ENCODE measurements around the gene DOCK11. TPM values are rescaled to one million over a fixed set of nuclear protein-coding genes. Genes with fewer than 3 reads are reported as not detected.

Gene DOCK11
- total and polyA plus RNA-seq, 9 of the 15 experiments (the other 6 are each of a cell fraction or from before 2014, with no cell fraction given), result 41.8 to 77.8 (median 50.9) TPM

- WGBS (ENCODE audit: insufficient coverage, low coverage, missing lambda C conversion rate), result 94% methylated on average over 14 of the region's 18 CpGs
- no peak for FAIRE-seq
- POLR2A ChIA-PET, result interaction anchor here (0.6 to 1.4 kb wide), 2 partner anchors 11 to 27 kb away, joined by 3 to 4 read pairs; no protein-coding TSS in a partner anchor
Observed at GRCh38 chrX:118634336-118634735, 138.7 kb downstream of the DOCK11 start.

More at GRCh38 chrX:118634336-118634735, 138.7 kb downstream of the DOCK11 start:
- H3K4me3 ChIP-seq, result no peak overlapping the region
- peaks cover 74% of the 10 kb centered on the region for H3K36me3 ChIP-seq (ENCODE audit: control insufficient read depth, insufficient read depth, low read length)
- H3K4me1 ChIP-seq (replicated peaks in 1 of 2; ENCODE audit: control insufficient read depth in 2 of 2, insufficient read depth in 2 of 2, low read length in 2 of 2), result no peaks in the 10 kb centered on the region
- H2AFZ ChIP-seq (ENCODE audit: low read depth, low read length), result no peak overlapping the region
- CTCF ChIA-PET (ENCODE audit: low intra/inter-chr PET ratio), result no interaction called here
- no peak for DNase-seq (ENCODE audit: extremely low read depth in 1 of 4, low spot score in 3 of 4)
- no peaks in the 10 kb centered on the region for H3K9me1 ChIP-seq (ENCODE audit: control insufficient read depth, insufficient read depth, low read length)
- H3K27me3 ChIP-seq (ENCODE audit: control insufficient read depth in 2 of 2, insufficient read depth in 2 of 2, low read length in 2 of 2), result no peaks in the 10 kb centered on the region
- no TSS peak for BruUV-seq (replicated peaks)
- H3K27ac ChIP-seq (ENCODE audit: extremely low read depth, low read depth, low read length), result no peak overlapping the region
- H3K79me2 ChIP-seq (ENCODE audit: control insufficient read depth, insufficient read depth, low read length), result no peaks in the 10 kb centered on the region
- no peaks in the 10 kb centered on the region for H4K20me1 ChIP-seq (replicated peaks; ENCODE audit: control insufficient read depth, insufficient read depth, low read length)
- in situ Hi-C loops (cut with MboI), result no loop called here
- TF ChIP-seq ZNF75A (CRISPR knock-in tag; IDR thresholded peaks at IDR 0.05), result no peak
- TF ChIP-seq HMG20A (CRISPR knock-in tag; conservative IDR thresholded peaks at IDR 0.05), result no peak
- no peak for TF ChIP-seq SRF (CRISPR knock-in tag; IDR thresholded peaks at IDR 0.05)
- no peak for TF ChIP-seq JUN (IDR thresholded peaks at IDR 0.05; ENCODE audit: borderline replicate concordance, low read depth, low read length)
- no peak for TF ChIP-seq JUN (CRISPR knock-in tag; IDR thresholded peaks at IDR 0.05; ENCODE audit: borderline replicate concordance)
- no peak for TF ChIP-seq ZNF224 (CRISPR knock-in tag; IDR thresholded peaks at IDR 0.05)
- TF ChIP-seq ZKSCAN8 (CRISPR knock-in tag; IDR thresholded peaks at IDR 0.05), result no peak
- TF ChIP-seq MLX (CRISPR knock-in tag; conservative IDR thresholded peaks at IDR 0.05), result no peak
- no peak for TF ChIP-seq ZNF609 (CRISPR knock-in tag; IDR thresholded peaks at IDR 0.05; ENCODE audit: borderline replicate concordance)
- no peak for TF ChIP-seq EHMT2 (IDR thresholded peaks at IDR 0.05)
- TF ChIP-seq HNRNPK (IDR thresholded peaks at IDR 0.05; ENCODE audit: low read depth, low read length, poor library complexity, severe bottlenecking), result no peak
- TF ChIP-seq STAT6 (CRISPR knock-in tag; IDR thresholded peaks at IDR 0.05), result no peak
- TF ChIP-seq ILK (tag; IDR thresholded peaks at IDR 0.05; ENCODE audit: borderline replicate concordance, low read depth), result no peak
- no peak for TF ChIP-seq HCFC1 (IDR thresholded peaks at IDR 0.05; ENCODE audit: low read depth, low read length)
- no peak for TF ChIP-seq CBX8 (IDR thresholded peaks at IDR 0.05; ENCODE audit: borderline replicate concordance, extremely low read depth, low read depth, low read length, poor library complexity, severe bottlenecking)
- H3K4me2 ChIP-seq (ENCODE audit: insufficient read depth, low read length), result no peak overlapping the region
- H3K9me3 ChIP-seq (replicated peaks; ENCODE audit: control insufficient read depth, insufficient read depth, low read depth, low read length), result no peaks in the 10 kb centered on the region
- intact Hi-C loops (cut with micrococcal nuclease), result no loop called here
- no peak for ATAC-seq
- no peak overlapping the region for H3K9ac ChIP-seq (ENCODE audit: insufficient read depth in 1 of 2, low read depth in 2 of 2, low read length in 2 of 2)
